T-helper 2 cell treated with Interferon-gamma antibody and Interleukin-4, amounts not matched to agents 100 ng/mL and 5 ng/mL, for 36 hours (primary cell): Measurements from ENCODE around the gene ZC3HAV1. TPM values are rescaled to one million over a fixed set of nuclear protein-coding genes. Genes with fewer than 3 reads are reported as not detected.
"Not testable (repeated sequence)": the region's sequence is repeated elsewhere in the genome, so short reads cannot be mapped to it uniquely, and the experiment has no call there.

Experiments
- intact Hi-C: fragments of 100-400 bp; cut with micrococcal nuclease; formaldehyde crosslinking; loops from one replicate; pipeline ENCODE4 v1.15.1; 2023
- total RNA-seq: library from RNA; stranded (reverse); gene quantifications from 2 replicates; pipeline ENCODE4 v1.2.3, GENCODE V29; 2022

Gene ZC3HAV1
- total RNA-seq, 1 donor from 2014 or later, result 135 TPM

DNA sequence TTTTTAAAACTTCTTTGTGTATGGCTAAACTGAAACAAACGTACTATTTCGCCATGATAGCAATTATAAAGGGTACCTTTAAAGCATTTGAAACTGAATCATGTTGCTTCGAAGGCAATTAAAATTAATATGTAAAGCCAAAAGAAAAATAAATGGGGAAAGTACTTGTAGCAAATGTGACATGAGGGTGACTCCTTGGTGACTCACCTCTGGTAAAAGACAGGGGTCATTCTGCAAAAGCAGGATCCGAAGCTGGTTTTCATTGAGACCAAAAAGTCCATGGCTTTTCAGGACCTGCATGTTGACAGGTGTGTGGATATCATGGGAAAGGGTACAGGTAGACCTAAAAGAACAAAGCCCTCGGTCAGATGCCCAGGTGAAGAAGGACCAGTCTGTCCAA lies 75.2 kb downstream of the ZC3HAV1 start:
- intact Hi-C loops, result no loop called here

DNA sequence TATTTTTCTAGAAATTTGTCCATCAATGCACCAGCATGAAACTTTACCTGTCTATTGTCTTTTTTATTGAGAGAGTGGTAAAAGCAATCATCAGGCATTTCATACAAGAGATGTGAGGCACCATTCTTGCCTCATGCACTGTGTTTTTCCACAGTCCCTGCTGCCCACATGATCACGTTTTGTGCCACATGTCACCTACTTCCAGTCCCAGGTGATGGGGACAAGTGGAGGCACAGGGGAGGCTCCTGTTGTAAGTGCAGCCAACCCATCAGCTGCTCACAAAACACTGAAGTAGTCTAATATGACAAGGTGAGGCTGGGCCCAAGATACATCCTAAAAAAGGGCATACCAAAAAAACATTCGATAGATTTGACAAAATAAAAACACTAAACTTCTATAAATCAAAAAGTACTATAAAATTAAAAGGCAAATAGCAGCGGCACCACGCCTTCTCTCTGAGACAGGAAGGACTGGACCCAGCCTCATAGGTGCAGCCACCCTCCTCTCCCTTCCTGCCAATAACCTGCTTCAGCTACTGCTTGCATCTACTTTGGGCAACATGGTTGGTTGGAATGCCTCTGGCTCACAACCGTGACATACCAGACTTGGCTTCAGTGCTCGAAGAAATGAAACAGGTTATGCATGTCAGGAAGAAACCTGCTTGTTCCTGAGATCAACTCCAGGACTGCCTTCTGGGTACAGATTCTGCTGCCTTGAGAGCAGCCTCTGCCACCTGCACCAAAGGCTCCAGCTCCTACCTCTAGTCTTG lies 76.0 kb downstream of the ZC3HAV1 start:
- intact Hi-C loops, result no loop called here

DNA sequence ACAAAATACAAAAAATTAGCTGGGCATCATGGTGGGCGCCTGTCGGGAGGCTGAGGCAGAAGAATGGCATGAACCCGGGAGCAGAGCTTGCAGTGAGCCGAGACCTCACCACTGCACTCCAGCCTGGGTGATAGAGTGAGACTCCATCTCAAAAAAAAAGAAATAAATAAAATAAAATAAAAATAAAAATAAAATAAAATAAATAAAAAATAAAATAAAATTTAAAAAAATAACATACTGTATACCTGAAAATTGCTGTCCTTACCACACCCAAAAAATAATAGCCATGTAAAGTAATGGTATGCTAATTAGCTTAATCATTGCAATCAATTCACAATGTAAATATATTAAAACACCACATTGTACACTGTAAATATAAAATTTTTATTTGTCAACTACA lies 77.0 kb downstream of the ZC3HAV1 start:
- intact Hi-C loops, result no loop called here

DNA sequence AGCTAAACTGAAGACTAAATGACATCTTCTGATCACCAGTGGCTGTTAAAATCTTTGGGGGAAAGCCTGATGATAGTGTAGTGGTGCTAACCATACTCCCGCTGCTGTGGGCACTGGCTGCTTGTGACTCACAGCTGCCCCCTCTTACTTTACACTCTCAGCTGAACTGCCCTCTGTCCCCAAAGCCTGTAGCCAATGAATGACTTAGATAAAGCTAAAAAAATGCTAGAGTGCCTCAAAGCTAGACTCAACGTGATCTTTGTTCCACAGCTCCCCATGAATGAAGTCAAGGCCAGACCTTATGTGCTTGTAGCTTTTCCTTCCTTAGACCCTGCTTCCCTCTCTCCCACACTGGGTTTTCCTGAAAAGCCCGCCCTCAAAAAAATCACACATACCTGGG lies 80.2 kb downstream of the ZC3HAV1 start:
- intact Hi-C loops, result no loop called here

DNA sequence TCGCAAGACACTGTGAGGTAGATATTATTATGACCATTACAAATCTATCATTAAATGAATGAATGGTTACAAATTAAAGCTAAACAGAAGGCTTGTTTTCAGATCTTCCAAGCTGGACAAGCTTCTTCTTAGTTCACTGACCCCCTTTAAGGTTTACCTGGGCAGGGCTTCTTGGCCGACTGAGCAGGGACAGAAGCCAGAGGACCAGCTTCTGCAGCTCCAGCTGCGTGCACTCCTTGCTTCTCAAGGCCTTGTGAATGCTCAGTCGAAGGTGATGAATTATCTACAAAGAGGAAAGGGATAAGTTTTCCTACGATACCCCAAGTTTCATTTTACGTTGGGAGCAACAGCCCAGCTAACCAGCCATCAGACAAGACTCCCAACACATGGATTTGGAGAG lies 83.0 kb downstream of the ZC3HAV1 start:
- intact Hi-C loops, result no loop called here

DNA sequence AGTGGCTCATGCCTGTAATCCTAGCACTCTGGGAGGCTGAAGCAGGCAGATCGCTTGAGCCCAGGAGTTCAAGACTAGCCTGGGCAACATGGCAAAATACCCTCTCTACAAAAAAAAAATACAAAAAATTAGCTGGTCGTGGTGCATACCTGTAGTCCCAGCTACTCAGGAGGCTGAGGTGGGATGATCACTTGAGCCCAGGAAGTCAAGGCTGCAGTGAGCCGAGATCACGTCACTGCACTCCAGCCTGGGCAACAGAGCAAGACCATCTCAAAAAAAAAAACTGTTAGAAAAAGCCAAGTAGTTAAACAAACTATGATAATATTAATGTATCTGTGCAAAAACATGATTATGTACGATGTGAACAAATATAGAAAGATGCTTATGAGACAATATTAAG lies 83.7 kb downstream of the ZC3HAV1 start:
- intact Hi-C loops, result not testable (repeated sequence)

DNA sequence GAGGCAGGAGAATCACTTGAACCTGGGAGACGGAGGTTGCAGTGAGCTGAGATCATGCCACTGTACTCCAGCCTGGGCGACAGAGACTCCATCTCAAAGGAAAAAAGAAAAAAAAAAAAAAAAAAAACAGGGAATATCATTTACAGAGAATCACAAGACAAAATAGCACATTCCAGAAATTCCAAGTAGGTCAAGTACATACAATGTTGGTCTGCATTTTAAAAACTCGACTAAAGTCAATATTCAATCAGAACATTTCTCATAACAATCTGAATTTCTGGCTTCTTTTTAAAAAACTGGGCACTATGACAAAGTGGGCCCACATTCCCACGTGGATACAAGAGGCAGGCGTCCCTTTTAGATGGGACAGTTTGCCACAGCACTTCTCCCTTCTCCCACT lies 86.4 kb downstream of the ZC3HAV1 start:
- intact Hi-C loops, result no loop called here

DNA sequence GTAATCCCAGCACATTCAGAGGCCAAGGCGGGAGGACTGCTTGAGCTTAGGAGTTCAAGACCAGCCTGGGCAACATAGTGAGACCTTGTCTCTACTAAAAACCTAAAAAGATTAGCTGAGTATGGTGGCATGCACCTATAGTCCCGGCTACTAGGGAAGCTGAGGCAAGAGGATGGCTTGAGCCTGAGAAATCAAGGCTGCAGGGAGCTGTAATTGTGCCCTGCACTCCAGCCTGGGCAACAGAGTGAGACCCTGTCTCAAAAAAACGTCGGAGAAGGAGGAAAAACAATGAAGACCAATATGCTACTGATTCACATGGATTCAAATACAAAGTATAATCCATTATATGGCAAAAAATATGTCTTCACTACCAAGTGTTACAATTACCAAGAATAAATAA lies 87.2 kb downstream of the ZC3HAV1 start:
- intact Hi-C loops, result no loop called here

DNA sequence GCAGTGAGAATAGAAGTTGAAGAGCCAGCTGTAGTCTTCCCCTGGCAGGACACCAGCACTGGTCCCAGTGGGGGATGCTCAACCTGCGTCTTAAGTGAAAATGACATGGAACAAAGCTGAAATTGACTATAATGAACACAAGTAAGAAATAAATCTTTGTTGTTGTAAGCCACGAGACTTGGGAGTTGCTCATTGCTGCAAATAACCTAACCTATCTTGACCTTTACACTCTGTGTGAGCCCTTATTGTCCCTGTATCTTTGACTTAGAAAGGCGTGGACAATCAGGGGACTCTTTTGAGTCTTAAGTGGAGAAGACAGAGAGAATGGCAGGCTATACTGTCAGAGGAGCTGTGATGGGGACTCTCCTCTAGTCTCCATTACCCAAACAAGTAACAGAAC lies 90.6 kb downstream of the ZC3HAV1 start:
- intact Hi-C loops, result no loop called here

DNA sequence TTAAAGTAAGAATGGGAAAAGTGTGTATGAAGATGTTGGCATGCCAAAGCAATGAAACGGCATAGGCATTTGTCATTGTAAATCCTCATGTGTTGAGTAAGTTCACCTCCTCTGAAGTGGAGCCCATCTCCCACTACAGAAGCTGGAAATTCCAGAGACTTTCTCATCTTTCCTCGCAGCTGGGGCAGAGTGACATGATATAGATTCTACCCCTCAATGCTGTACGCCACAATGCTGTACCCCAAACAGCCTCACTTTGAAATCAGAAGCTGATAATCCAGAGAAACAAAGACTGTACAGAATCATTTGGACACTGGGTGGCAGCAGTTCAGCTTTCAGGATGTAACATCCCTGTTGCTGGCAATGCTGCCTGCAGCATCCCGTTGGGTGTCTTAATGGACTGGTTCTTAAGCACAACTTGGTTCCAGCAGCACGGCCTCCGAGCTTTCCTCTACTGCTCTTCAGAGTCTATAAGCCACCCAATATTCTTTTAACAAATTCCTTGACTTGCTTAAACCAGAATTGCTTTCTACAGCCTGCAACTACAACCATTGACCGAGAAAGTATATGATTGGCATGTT lies 92.5 kb downstream of the ZC3HAV1 start:
- intact Hi-C loops, result loop anchor here (1.0 kb wide), 2 partner anchors 28 to 58 kb away; no protein-coding TSS in a partner anchor

DNA sequence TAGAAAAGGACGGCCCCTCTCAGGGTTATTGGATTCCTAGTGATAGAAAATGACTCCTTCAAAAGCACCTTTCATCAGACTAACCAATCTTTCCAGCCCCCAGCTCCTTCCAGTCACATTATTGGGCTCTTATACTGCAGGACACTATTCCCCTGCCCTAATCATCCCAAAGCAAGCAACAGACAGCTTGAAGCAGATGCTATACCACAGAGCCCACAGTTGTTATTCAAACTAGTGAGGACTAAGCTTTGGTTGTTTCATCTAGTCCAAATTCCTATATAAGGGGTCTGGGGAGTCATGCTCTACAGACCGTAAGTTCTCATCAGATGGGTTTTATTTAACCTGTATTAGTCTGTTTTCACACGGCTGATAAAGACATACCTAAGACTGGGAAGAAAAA lies 98.1 kb downstream of the ZC3HAV1 start:
- intact Hi-C loops, result no loop called here

DNA sequence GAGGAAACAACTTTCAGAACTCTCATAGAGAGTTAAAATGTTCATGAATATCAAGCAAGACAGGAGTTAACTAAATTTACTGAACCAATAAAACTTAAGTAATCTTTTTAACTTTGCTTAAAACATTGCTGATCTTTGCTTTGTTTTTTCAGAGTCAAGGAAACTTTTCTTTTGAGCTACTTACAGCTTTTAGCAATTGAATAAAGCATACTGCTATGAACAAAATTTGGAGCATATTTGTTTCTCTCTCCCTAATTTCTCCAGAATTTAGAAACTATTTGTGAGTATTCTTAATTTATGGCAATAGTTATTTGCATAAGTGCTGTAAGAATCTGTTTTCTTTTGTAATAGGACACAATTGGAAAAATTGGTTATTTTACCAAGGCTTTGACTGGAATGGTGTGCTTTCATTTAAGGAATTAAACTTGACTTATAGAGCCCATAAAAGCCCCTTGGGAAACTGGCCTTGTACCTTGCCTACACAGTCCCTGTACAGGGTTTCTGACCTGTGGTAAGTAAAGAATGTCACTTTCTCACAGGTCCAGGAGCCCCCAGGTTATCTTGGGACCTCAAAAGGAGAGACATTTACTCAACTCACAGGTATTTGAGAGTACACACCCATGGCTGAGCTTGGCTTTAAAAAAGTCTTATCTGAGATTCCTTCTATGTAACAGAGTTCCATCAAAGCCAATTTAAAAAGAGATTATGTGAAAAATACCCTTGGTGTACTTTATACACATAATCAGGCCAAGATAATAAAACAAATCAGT lies 105.0 kb downstream of the ZC3HAV1 start:
- intact Hi-C loops, result no loop called here

DNA sequence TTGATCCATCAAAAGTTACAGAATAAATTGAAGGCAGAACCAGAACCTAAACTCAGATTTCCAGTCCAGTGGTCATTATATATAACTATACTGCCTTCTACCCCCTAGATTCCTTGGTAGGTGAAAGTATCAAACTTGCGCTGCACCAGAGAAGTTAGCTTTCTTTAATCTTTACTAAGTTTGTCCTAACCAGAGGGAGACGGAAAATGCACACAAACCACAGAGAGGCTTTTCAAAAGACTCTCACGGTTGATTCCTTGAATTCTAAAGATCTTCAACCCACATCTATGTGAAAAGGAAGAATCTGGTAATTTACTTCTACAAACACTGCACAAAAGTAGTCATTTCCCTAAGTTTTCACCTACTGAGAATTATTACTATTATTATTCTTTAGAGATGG lies 110.1 kb downstream of the ZC3HAV1 start:
- intact Hi-C loops, result no loop called here

Other genes starting within 250 kb of the ZC3HAV1 start
- 0.45 and 0.50 TPM in 2 replicates for gene KIAA1549, start 128.3 kb downstream of the ZC3HAV1 start, total RNA-seq
- 19.7 TPM in 2 replicates for gene ZC3HAV1L, start 73.7 kb downstream of the ZC3HAV1 start, total RNA-seq
- gene UBN2, start 121.5 kb upstream of the ZC3HAV1 start, total RNA-seq, result 13.2 and 14.3 TPM in 2 replicates
- 3.4 and 6.7 TPM in 2 replicates for gene FMC1, start 231.6 kb upstream of the ZC3HAV1 start, total RNA-seq